ENCODE results near the gene GTF3C4.

The GTF3C4 gene

DNA sequence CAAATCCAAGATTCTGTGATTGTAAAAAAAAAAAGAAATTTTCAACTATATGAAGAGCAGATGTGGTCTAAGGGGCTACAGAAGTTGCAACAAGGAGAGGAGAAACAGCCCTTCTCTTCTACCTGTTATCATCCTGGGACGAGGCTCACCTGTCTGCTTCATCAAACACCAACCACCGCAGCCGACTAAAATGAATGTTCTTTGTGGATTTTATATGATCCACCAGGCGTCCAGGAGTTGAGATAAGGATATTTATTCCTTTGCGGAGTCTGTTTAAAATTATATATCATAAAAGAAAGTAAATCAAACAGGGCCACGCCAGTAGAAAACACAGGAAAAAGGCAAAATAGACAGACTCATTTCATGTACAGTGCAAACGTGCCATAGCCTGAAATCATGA lies 22.0 kb upstream of the GTF3C4 start:
- DNase-seq (ENCODE audit: low spot score), result no peak

DNA sequence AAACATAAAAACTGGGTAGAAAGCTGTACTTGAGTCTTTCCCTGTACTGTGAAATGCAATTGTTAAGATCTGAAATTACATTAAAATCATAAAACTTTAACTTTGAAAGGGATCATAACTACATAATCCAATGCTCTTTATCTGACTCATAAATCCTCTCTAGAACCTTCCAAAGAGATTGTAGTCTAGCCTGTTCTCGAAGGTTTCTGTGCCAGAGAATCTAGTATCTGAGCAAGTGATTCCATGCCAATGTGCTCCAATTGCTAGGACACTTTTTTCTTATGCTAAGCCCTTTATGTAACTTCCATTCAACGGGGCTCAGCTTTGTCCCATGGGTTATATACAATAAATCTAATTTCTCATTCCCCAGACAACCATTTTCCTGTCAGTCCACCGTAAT lies 21.6 kb upstream of the GTF3C4 start:
- no peak for DNase-seq (ENCODE audit: low spot score)

DNA sequence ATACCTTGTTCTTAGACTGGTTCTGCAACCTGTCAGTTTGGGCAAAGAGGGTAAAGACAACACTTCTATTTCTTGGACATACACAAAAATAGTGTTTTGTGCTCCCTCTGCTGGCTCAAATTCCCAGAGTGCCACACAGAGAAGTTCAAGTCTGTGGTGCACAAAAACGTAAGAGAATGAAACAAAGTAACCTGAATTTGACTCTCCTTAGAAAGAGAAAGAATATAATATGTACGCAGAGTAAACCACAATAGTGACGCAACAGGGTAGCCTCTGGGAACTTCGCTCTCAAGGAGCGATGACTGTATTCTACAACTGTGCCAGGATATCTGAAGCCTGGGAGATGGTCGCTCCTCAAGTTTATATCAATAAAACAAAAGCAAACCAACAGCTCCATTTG lies 19.0 kb upstream of the GTF3C4 start:
- DNase-seq (ENCODE audit: low spot score), result no peak

DNA sequence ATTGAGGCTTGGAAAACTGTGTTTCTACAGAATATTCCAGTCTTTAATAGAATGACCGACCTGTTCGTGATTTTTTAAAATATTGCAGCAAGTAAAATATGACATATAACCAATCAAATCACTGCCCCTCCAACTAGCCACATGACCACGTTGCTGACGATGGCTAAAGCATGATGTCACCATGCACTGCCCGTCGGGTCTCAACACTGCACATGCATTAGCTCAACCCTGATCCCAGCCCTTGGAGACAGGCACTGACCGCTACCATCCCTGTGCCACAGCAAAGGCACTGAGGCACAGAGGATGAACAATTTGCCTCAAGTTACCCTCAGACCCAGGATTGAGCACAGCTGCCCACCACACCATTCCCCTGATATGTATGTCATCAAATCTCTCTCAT lies 14.0 kb upstream of the GTF3C4 start:
- DNase-seq (ENCODE audit: low spot score), result no peak

- DNase-seq (ENCODE audit: low spot score), result no peak
Observed at GRCh38 chr9:132662152-132662945, 7.9 kb upstream of the GTF3C4 start.

GRCh38 chr9:132663117-132663516 lies 7.1 kb upstream of the GTF3C4 start:
- DNase-seq (ENCODE audit: low spot score), result no peak

GRCh38 chr9:132663851-132664250 lies 6.4 kb upstream of the GTF3C4 start:
- DNase-seq (ENCODE audit: low spot score), result no peak

GRCh38 chr9:132669319-132669697 lies 956 bp upstream of the GTF3C4 start:
- no peak for DNase-seq (ENCODE audit: low spot score)

GRCh38 chr9:132669698-132670456 lies 387 bp upstream of the GTF3C4 start, which contains the start of gene DDX31:
Gene DDX31 (minus strand): TSS chr9:132669983. CDS start chr9:132669934, 49 bp downstream.
- peak; percentile 87 for DNase-seq (ENCODE audit: low spot score)

GRCh38 chr9:132671620-132672412 lies 1.6 kb downstream of the GTF3C4 start:
- peak; percentile 29 for DNase-seq (ENCODE audit: low spot score)

DNA sequence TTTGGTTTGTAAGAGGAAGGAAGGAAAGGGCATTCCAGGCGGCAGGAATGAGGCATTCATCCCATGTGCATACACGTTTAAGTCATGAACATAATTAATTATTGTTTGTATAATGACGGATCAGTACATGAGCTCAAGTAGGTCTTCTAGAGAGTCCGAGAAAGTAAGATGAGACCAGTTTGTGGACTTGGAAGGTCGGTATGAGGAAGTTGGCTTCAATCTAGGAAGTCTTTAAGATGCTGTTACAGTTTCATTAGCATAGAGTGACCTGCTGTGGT lies 2.1 kb downstream of the GTF3C4 start:
- no peak for DNase-seq (ENCODE audit: low spot score)

DNA sequence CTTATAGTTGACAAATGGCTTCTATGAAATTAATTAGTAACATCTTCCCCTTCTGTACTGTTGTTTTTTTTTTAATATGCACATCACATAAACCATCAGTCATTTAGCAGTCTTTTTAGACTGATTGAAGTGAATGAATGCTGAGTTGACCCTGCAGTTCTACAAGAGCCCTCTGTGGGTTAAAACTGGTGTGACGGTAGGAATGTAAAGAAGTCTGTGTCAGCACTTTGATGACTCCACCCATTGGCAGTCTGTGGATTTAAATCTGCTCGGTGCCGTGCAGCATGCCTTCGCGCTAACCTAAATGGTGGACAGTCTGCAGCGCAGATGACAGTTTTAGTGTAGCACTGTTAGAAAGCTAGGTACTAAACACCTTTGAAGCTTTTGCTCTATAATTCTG lies 3.1 kb downstream of the GTF3C4 start:
- no peak for DNase-seq (ENCODE audit: low spot score)

DNA sequence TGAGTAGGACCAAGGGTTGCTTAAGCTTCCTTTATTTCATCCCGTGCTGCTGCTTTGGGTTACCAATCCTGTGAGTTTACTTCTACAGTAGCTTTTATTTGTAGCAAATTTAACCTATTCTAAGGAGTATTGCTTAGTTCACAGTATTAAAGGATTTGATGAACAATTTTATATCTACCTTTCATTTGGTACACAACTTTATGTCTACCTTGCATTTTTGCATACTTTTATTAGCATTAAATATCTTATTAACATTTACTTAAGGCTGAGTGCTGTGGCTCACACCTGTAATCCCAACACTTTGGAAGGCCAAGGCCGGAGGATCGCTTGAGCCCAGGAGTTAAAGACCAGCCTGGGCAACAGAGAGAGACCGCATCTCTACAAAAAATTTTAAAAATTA lies 4.2 kb downstream of the GTF3C4 start:
- no peak for DNase-seq (ENCODE audit: low spot score)

- DNase-seq (ENCODE audit: low spot score), result no peak
Observed at GRCh38 chr9:132677976-132678375, 7.7 kb downstream of the GTF3C4 start.

DNA sequence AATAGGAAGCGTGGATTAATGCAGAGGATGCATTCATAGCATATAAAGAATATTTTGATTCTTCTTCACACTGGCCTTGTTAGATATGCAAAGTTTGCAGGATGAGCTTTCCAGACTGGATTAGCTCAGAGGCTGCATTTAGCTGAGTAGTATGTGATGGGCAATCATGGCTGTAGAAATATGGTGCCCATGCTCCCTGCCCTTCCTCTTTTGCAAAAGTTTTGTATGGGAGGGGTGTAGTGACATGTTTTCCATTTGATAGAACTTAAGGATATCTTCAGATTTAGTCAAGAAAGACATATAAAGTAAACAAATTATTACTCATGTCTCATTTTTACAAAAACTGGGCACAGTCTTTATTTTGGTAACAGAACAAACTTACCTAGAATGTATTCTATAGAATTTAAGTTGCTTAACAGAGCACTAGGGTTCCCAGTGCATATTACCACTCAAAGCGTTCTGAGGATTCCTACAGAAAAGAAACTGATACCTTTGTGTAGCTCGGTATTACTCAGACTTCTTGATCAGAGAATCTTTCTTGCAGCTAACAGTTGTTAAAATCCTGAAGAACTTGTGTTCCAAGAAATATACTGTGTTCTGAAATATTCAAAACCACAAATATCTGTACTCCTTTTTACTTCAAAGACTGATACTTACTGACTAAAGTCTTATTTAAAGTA lies 9.8 kb downstream of the GTF3C4 start:
- no peak for DNase-seq (ENCODE audit: low spot score)

- no peak for DNase-seq (ENCODE audit: low spot score)
Observed at GRCh38 chr9:132681561-132681960, 11.3 kb downstream of the GTF3C4 start.

DNA sequence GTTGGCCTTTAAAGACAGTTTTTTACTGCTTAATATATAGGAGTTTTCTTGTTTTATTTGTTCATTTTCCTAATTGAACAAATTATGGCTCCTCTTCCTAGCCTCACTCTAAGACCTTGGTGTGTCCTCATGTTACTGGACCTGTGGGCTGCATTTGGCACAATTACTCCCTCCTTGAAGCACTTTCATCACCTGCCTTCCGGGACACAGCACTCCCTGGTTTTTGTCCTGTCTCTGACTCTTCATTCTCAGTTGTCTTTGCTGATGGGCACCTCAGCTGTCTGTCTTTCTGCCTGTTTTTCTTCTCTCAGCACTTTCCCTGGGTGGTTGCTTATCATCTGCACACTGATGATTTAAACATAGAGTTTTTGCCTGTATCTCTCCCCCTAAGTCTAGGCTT lies 13.6 kb downstream of the GTF3C4 start:
- no peak for DNase-seq (ENCODE audit: low spot score)

DNA sequence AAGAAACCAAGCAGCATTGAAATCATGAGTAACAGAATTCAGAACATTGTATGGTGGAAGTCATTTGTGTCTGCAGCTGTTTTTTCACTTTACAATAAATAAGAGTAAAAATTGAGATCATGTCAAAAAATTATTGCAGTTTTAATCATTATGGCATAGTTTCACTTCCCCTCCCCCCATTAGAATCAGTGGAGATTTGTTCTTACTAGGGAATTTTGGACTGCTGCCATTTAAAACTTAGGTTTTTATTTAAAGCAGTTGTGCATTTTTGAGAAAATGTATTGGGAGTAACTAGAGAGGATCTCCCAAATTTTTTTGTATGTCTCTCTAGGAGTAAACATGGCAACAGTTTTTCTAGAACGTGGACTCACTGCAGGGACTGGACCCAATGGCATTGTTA lies 20.4 kb downstream of the GTF3C4 start:
- no peak for DNase-seq (ENCODE audit: low spot score)

DNA sequence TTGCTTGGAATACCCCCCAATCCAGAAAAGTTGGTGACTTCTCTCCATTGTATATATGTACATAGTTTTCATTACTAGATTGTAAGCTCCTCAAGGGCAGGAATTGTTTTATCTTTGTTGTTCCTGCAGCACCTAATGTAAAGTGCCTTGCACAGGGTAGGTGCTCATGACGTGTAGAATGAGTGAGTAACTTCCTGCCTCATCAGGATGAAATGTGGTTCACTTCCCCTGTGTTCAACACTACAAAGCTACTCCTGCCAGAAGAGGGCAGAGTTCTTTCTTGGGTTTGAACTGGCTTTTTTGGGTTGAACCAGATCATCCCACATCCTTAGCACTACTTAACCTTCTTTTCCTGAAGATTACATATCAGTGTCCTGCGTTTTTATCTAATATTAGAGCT lies 23.9 kb downstream of the GTF3C4 start:
- DNase-seq (ENCODE audit: low spot score), result peak; percentile 33

- no peak for DNase-seq (ENCODE audit: low spot score)
Observed at GRCh38 chr9:132697230-132697629, 27.0 kb downstream of the GTF3C4 start.

- DNase-seq (ENCODE audit: low spot score), result no peak
Observed at GRCh38 chr9:132698989-132699388, 28.7 kb downstream of the GTF3C4 start.

DNA sequence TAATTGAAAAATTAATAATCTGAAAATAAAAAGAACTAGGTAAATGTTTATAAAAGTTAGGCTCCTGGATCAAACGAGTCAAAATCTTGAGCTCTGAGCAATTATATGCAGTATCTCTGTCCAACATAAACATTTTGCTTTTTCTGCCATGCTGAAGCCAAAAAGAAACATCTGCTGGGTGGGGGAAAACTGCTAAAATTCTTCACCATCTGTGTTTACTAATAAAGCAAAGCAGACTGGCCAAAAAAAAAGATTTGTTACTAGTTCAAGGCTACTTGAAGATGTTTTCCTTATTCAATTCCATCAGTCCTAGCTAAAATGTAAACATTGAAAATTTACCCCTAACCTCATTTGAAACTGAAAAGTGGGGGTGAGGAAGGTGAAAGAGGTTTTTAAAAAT lies 29.7 kb downstream of the GTF3C4 start:
- DNase-seq (ENCODE audit: low spot score), result no peak

Measured in CD4-positive, alpha-beta T cell treated with Interleukin-15 for 4 hours (primary cell).